SK-N-SH treated with all-trans-retinoic acid at 6 μM for 48 hours (cell line): ENCODE data around the gene PRSS58.

Experiments
- ATAC-seq: fragments of 200-7000 bp; cut with Tn5 transposase; 3 replicates; pipeline ENCODE4 v1.9.1; 2020; ENCODE audit warnings: mild to moderate bottlenecking, moderate library complexity
- ARNTL ChIP-seq: fragments of 450-650 bp; formaldehyde crosslinking; IDR thresholded peaks from 2 replicates; pipeline ENCODE4 v1.5.0; 2020; ENCODE audit warnings: low read depth, mild to moderate bottlenecking, moderate library complexity, borderline replicate concordance
- CSDC2 ChIP-seq: fragments of 250-450 bp; sonication (Bioruptor Pico); IDR thresholded peaks from 2 replicates; pipeline ENCODE4 v1.5.0; 2020; ENCODE audit warnings: mild to moderate bottlenecking, moderate library complexity
- ESRRG ChIP-seq: fragments of 250-450 bp; sonication (Bioruptor Pico); IDR thresholded peaks from 2 replicates; pipeline ENCODE4 v1.6.1; 2021; ENCODE audit warnings: mild to moderate bottlenecking
- GLIS3 ChIP-seq: fragments of 250-450 bp; sonication (Bioruptor Pico); IDR thresholded peaks from 2 replicates; pipeline ENCODE4 v1.5.0; 2020; ENCODE audit warnings: mild to moderate bottlenecking, moderate library complexity
- ISL1 ChIP-seq: fragments of 250-450 bp; sonication (Bioruptor Pico); IDR thresholded peaks from 2 replicates; pipeline ENCODE4 v2.1.2; 2022; ENCODE audit warnings: mild to moderate bottlenecking, moderate library complexity
- OSR1 ChIP-seq: fragments of 250-450 bp; sonication (Bioruptor Pico); IDR thresholded peaks from 2 replicates; pipeline ENCODE4 v1.8.0; 2022; ENCODE audit warnings: moderate library complexity, mild to moderate bottlenecking, inconsistent platforms
- PATZ1 ChIP-seq: fragments of 250-450 bp; sonication (Bioruptor Pico); IDR thresholded peaks from 2 replicates; pipeline ENCODE4 v1.8.0; 2020; ENCODE audit warnings: mild to moderate bottlenecking, moderate library complexity, borderline replicate concordance
- PPARA ChIP-seq: fragments of 250-450 bp; sonication (Bioruptor Pico); IDR thresholded peaks from 2 replicates; pipeline ENCODE4 v1.5.0; 2020; ENCODE audit warnings: mild to moderate bottlenecking, borderline replicate concordance
- RARB ChIP-seq: fragments of 250-450 bp; sonication (Bioruptor Pico); IDR thresholded peaks from 2 replicates; pipeline ENCODE4 v1.8.0; 2021; ENCODE audit warnings: mild to moderate bottlenecking, moderate library complexity
- SNAI2 ChIP-seq: fragments of 250-450 bp; sonication (Bioruptor Pico); IDR thresholded peaks from 2 replicates; pipeline ENCODE4 v1.5.0; 2020; ENCODE audit warnings: mild to moderate bottlenecking, moderate library complexity
- TCF4 ChIP-seq: fragments of 250-450 bp; sonication (Bioruptor Pico); IDR thresholded peaks from 2 replicates; pipeline ENCODE4 v1.8.0; 2021; ENCODE audit warnings: mild to moderate bottlenecking, moderate library complexity, borderline replicate concordance
- TOX ChIP-seq: fragments of 250-450 bp; sonication (Bioruptor Pico); IDR thresholded peaks from 2 replicates; pipeline ENCODE4 v1.8.0; 2021; ENCODE audit warnings: mild to moderate bottlenecking, moderate library complexity, borderline replicate concordance
- TSHZ2 ChIP-seq: fragments of 250-450 bp; sonication (Bioruptor Pico); IDR thresholded peaks from 2 replicates; pipeline ENCODE4 v1.5.0; 2020; ENCODE audit warnings: mild to moderate bottlenecking, moderate library complexity
- ZC3H10 ChIP-seq: fragments of 250-450 bp; sonication (Bioruptor Pico); IDR thresholded peaks from 2 replicates; pipeline ENCODE4 v1.5.1; 2021; ENCODE audit warnings: mild to moderate bottlenecking, moderate library complexity
- ZFP3 ChIP-seq: fragments of 250-450 bp; sonication (Bioruptor Pico); IDR thresholded peaks from 2 replicates; pipeline ENCODE4 v1.5.0; 2020; ENCODE audit warnings: mild to moderate bottlenecking, moderate library complexity
- ZFP30 ChIP-seq: fragments of 450-650 bp; formaldehyde crosslinking; IDR thresholded peaks from 2 replicates; pipeline ENCODE4 v1.5.0; 2022; ENCODE audit warnings: mild to moderate bottlenecking, moderate library complexity
- ZNF565 ChIP-seq: fragments of 450-650 bp; formaldehyde crosslinking; conservative IDR thresholded peaks from 2 replicates; pipeline ENCODE4 v1.5.0; 2020; ENCODE audit warnings: low read depth, mild to moderate bottlenecking, moderate library complexity
- ZNF70 ChIP-seq: fragments of 450-650 bp; formaldehyde crosslinking; IDR thresholded peaks from 2 replicates; pipeline ENCODE4 v1.5.0; 2020; ENCODE audit warnings: mild to moderate bottlenecking, moderate library complexity
- ZNF8 ChIP-seq: fragments of 450-650 bp; formaldehyde crosslinking; IDR thresholded peaks from 2 replicates; pipeline ENCODE4 v1.5.0; 2020; ENCODE audit warnings: mild to moderate bottlenecking, moderate library complexity
- TF ChIP-seq, protein P1 (sequence below): fragments of 250-450 bp; sonication (Bioruptor Pico); IDR thresholded peaks from 2 replicates; pipeline ENCODE4 v1.5.1; 2020; ENCODE audit warnings: low read depth, mild to moderate bottlenecking, moderate library complexity
- TF ChIP-seq, protein P2 (sequence below): fragments of 250-450 bp; sonication (Bioruptor Pico); IDR thresholded peaks from 2 replicates; pipeline ENCODE4 v1.5.1; 2021; ENCODE audit warnings: mild to moderate bottlenecking, moderate library complexity

The PRSS58 gene

GRCh38 chr7:142303650-142304049 lies 45.8 kb upstream of the PRSS58 start (continued):
- TF ChIP-seq PATZ1 (CRISPR knock-in tag) (no peak), ESRRG (CRISPR knock-in tag) (no peak), ZFP3 (CRISPR knock-in tag) (no peak), GLIS3 (CRISPR knock-in tag) (no peak), TCF4 (no peak), TOX (CRISPR knock-in tag) (no peak)

GRCh38 chr7:142301923-142302550 lies 44.2 kb upstream of the PRSS58 start:
- peak; percentile 61; the same call in 2 of the 3 replicates for ATAC-seq
- TF ChIP-seq ISL1: no peak
- no peak for TF ChIP-seq TCF4
- no peak for TF ChIP-seq ZC3H10
- TF ChIP-seq ZNF565 (CRISPR knock-in tag): no peak
- TF ChIP-seq CSDC2 (CRISPR knock-in tag): no peak
- no peak for TF ChIP-seq OSR1 (CRISPR knock-in tag)
- no peak for TF ChIP-seq ZNF8 (CRISPR knock-in tag)
- no peak for TF ChIP-seq TOX (CRISPR knock-in tag)
- no peak for TF ChIP-seq ARNTL (CRISPR knock-in tag)
- no peak for TF ChIP-seq ZFP30 (CRISPR knock-in tag)
- no peak for TF ChIP-seq RARB (CRISPR knock-in tag)
- TF ChIP-seq PATZ1 (CRISPR knock-in tag): no peak
- no peak for TF ChIP-seq ZNF70 (CRISPR knock-in tag)
- no peak for TF ChIP-seq TSHZ2 (CRISPR knock-in tag)
- no peak for TF ChIP-seq ESRRG (CRISPR knock-in tag)
- no peak for TF ChIP-seq ZFP3 (CRISPR knock-in tag)
- no peak for TF ChIP-seq SNAI2 (CRISPR knock-in tag)

DNA sequence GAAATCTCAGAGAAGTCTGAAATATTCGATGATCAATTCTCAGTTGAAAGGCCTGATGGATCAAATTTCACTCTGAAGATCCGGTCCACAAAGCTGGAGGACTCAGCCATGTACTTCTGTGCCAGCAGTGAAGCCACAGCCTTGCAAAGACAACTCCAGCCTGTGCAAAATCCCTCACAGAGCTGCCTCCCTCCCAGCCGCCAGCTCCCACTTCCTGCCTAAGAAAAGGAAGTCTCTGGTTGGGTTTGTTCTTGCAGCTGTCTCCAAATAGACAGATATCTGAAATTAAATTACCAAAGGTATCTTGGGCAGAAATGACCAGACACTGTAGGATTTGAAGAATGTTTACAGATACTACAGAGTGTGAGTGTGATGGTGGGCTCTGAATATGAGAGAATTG lies 43.4 kb upstream of the PRSS58 start:
- TF ChIP-seq TSHZ2 (CRISPR knock-in tag) (no peak), RARB (CRISPR knock-in tag) (no peak), OSR1 (CRISPR knock-in tag) (no peak), PATZ1 (CRISPR knock-in tag) (no peak), TOX (CRISPR knock-in tag) (no peak), GLIS3 (CRISPR knock-in tag) (no peak), ZFP3 (CRISPR knock-in tag) (no peak), PPARA (CRISPR knock-in tag) (no peak), TCF4 (no peak), ZNF70 (CRISPR knock-in tag) (no peak), ZNF8 (CRISPR knock-in tag) (no peak), ISL1 (no peak)
- TF ChIP-seq, protein P1, sequence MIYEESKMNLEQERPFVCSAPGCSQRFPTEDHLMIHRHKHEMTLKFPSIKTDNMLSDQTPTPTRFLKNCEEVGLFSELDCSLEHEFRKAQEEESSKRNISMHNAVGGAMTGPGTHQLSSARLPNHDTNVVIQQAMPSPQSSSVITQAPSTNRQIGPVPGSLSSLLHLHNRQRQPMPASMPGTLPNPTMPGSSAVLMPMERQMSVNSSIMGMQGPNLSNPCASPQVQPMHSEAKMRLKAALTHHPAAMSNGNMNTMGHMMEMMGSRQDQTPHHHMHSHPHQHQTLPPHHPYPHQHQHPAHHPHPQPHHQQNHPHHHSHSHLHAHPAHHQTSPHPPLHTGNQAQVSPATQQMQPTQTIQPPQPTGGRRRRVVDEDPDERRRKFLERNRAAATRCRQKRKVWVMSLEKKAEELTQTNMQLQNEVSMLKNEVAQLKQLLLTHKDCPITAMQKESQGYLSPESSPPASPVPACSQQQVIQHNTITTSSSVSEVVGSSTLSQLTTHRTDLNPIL (CRISPR knock-in tag): no peak
- TF ChIP-seq, protein P2, sequence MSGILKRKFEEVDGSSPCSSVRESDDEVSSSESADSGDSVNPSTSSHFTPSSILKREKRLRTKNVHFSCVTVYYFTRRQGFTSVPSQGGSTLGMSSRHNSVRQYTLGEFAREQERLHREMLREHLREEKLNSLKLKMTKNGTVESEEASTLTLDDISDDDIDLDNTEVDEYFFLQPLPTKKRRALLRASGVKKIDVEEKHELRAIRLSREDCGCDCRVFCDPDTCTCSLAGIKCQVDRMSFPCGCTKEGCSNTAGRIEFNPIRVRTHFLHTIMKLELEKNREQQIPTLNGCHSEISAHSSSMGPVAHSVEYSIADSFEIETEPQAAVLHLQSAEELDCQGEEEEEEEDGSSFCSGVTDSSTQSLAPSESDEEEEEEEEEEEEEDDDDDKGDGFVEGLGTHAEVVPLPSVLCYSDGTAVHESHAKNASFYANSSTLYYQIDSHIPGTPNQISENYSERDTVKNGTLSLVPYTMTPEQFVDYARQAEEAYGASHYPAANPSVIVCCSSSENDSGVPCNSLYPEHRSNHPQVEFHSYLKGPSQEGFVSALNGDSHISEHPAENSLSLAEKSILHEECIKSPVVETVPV: no peak
- no peak for ATAC-seq
